GM10266 (cell line): ENCODE results near the gene KRTAP6-2.

Experiments
- DNase-seq: peaks from one replicate; pipeline ENCODE4 v3.0.0; 2012; ENCODE audit errors: extremely low spot score
- TF ChIP-seq, protein P1 (sequence below): IDR thresholded peaks from 2 replicates; pipeline ENCODE4 v1.5.1; 2012; ENCODE audit warnings: mild to moderate bottlenecking, low read depth; ENCODE audit not compliant: control insufficient read depth, insufficient read depth; ENCODE audit errors: missing control alignments

The KRTAP6-2 gene, protein sequence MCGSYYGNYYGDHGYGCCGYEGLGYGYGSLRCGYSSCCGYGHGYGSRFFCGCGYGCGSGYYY

DNA sequence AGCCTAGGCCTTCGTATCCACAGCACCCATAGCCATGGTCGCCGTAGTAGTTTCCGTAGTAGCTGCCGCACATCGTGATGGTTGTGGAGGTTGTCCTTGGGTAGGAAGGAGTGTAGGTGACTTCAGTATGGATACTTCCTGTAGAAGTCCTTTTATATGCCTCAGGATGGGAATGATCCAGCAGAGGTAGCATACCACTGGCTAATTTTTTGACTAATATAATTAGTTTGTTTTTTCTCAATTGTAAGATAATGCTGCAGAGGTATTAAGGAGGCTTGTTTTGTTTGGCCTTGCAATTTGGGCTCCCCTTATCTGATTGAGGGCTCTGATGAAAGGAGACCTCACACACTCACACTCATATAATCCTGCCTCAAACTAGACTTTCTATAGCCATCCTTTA, at the start of gene KRTAP6-2:
Gene KRTAP6-2 (minus strand): TSS at position 101 of the 400 bp plus-strand sequence. CDS start 28 bp downstream, at position 73.
- TF ChIP-seq, protein P1, sequence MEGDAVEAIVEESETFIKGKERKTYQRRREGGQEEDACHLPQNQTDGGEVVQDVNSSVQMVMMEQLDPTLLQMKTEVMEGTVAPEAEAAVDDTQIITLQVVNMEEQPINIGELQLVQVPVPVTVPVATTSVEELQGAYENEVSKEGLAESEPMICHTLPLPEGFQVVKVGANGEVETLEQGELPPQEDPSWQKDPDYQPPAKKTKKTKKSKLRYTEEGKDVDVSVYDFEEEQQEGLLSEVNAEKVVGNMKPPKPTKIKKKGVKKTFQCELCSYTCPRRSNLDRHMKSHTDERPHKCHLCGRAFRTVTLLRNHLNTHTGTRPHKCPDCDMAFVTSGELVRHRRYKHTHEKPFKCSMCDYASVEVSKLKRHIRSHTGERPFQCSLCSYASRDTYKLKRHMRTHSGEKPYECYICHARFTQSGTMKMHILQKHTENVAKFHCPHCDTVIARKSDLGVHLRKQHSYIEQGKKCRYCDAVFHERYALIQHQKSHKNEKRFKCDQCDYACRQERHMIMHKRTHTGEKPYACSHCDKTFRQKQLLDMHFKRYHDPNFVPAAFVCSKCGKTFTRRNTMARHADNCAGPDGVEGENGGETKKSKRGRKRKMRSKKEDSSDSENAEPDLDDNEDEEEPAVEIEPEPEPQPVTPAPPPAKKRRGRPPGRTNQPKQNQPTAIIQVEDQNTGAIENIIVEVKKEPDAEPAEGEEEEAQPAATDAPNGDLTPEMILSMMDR: no peak
- no peak for DNase-seq

DNA sequence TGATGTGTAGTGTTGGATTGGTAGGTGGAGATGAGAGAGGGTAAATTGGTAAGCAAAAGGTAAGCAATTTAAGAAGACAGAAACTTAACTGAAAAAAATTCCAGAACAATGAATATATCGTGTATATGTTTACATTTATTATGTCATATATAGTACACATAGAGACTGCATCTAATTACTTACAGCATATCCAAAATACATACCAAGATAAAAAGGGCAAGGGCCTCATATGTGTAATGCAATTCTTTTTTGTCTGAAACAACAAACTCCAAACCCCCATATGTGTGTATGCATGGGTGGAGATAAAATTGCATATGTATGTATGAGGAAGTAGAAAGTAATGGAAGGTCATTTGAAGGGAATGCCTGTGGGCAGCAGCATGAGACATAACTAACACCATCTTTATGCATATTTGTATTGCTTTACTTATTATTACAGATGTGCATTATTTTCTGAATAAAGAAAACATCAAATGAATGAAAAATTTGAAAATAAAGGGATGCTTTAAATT, 48.3 kb upstream of the KRTAP6-2 start:
- TF ChIP-seq, protein P1: no peak
- DNase-seq: no peak

DNA sequence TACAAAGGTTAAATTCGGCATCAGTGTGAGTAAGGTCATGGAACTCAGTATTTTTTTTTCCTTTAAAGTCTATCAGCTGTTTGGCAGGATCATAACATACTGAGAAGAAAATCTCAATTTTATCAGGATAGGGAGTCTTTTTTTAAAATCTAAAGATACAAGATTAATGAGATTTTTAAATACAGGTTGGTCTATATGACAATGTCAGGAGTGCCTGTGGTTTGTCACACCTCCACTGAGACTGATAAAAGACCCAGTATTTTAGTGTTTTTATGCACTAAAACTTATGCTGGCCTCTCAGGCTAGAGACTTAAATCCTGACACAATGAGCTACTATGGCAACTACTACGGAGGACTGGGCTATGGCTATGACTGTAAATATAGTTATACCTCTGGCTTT, 43.9 kb upstream of the KRTAP6-2 start, which contains the start of gene KRTAP20-3:
Gene KRTAP20-3 (plus strand): TSS at position 301 of the 400 bp plus-strand sequence.
- TF ChIP-seq, protein P1: no peak
- no peak for DNase-seq

DNA sequence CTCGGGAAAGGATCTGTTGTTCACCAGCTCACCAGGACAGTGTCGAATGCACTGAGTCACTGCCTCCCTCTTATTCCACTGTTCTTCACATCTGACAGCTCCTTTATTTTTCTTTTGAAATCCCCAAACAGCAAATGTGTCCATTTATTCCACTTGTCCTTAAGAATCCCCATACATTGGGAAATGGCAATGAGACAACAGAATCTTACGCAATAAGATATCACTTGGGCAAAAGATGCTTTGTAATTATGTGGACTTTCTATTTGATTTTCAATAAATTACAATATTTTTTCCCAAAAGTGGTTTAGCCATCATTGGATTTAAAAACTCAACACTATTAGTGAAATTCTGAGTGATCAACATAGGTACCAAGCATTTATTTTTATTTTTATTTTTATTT, 40.0 kb upstream of the KRTAP6-2 start:
- TF ChIP-seq, protein P1: no peak
- DNase-seq: no peak

DNA sequence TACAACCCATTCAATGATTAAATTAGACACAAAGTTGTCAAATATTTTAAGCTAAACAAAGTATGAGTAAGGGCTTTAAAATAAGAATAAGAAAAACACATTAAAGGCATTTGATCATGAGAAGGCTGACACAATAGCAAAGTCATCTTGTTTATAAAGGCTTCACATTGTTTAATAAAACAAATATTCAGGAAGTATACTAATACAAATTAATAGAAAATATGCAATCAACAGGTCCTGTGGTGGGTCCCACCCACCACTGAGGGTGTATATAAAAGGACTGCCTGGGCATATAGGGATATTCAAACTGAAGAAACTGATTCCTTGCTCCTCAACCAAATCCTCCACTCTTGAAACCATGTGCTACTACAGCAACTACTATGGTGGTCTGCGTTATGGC, 36.2 kb upstream of the KRTAP6-2 start, which contains the start of gene KRTAP20-2:
Gene KRTAP20-2 (plus strand): TSS at position 301 of the 400 bp plus-strand sequence. CDS start 58 bp downstream, at position 359.
- TF ChIP-seq, protein P1: no peak
- no peak for DNase-seq

DNA sequence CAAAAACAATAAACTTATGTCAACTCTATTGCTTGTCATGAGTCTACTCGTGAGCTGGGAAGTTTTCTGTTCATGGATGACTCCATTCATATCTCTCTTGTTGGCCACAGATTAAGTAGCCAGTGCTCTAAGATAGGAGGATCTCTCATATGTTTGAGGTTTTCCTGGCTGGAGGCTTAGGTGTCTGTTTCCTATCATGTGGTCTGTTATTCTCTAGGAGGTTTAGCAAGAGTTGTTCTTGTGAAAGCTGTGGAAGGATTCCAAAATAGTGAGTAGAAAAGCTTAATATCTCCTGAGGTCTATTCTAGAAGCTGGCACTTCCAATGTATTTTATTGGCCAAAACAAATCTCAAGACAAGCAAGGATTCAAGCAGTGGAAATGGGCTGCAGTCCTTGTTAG, 30.5 kb upstream of the KRTAP6-2 start:
- TF ChIP-seq, protein P1: no peak

DNA sequence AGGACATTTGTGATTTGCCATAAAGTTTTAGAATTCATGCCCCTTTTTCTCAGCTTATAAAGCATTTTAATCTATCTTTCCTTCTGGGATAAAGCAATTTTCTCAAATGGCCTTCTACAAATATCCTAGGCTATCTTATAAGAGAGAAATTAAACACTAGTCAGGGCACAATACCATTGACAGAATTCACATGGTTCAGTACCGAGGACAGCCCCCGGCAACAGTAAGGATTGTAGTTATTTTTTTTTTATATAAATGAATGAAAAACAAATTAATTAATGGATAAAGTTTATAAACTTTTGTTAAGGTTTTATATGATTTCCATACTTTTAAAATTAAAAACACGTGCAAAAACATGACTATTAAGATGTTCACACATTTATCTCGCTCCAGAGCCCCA, 29.4 kb upstream of the KRTAP6-2 start:
- TF ChIP-seq, protein P1: no peak
- no peak for DNase-seq

More for the DNA sequence above, 30.5 kb upstream of the KRTAP6-2 start:
- DNase-seq: no peak
